Gastroesophageal sphincter (tissue), 4 donors: ENCODE results near the gene OTUB2. TPM values are rescaled to one million over a fixed set of nuclear protein-coding genes. Genes with fewer than 3 reads are reported as not detected.

Source experiments
- ATAC-seq: fragments of 150-250 bp; one replicate; pipeline ENCODE4 v1.9.1; 2016; ENCODE audit warnings: mild to moderate bottlenecking, moderate library complexity
- H3K27ac ChIP-seq, 4 donors: fragments of 200-600 bp; sonication (generic) in 3 of 4; 1 replicate in 3 of 4; 2 replicates in 1 of 4; pipeline ENCODE4 v1.5.1; 2016 to 2019
- H3K27me3 ChIP-seq: fragments of 200-600 bp; sonication (generic); one replicate; pipeline ENCODE4 v1.5.1; 2019
- H3K36me3 ChIP-seq, 2 donors: fragments of 200-600 bp; sonication (generic); one replicate each; pipeline ENCODE4 v1.5.1; 2019; ENCODE audit warnings: control low read depth in 1 of 2
- H3K4me1 ChIP-seq, 3 donors: fragments of 200-600 bp; sonication (generic); 1 replicate in 2 of 3; 2 replicates in 1 of 3; pipeline ENCODE4 v1.5.1; 2016 to 2019; ENCODE audit warnings: control low read depth in 2 of 3
- H3K4me3 ChIP-seq, 2 donors: fragments of 200-600 bp; sonication (generic); one replicate each; pipeline ENCODE4 v1.5.1; 2019; ENCODE audit warnings: mild to moderate bottlenecking in 1 of 2, moderate library complexity in 1 of 2
- H3K9me3 ChIP-seq, 3 donors: fragments of 200-600 bp; sonication (generic); one replicate each; pipeline ENCODE4 v1.5.1; 2017 to 2019; ENCODE audit warnings: control low read depth in 2 of 3
- CTCF ChIP-seq, 4 experiments: fragments of 200-600 bp in 2 of 4; fragments of 450-650 bp in 2 of 4; sonication (generic) in 1 of 4; IDR thresholded peaks; one replicate each; pipeline ENCODE4 v1.5.1; 2017 to 2019; ENCODE audit warnings: antibody characterized with exemption in 4 of 4, mild to moderate bottlenecking in 2 of 4, moderate library complexity in 2 of 4
- EP300 ChIP-seq: sonication (generic); formaldehyde crosslinking; IDR thresholded peaks from one replicate; pipeline ENCODE4 v1.6.1; 2017; ENCODE audit warnings: antibody characterized with exemption, mild to moderate bottlenecking
- POLR2A ChIP-seq, 2 donors: fragments of 450-650 bp; IDR thresholded peaks; one replicate each; pipeline ENCODE4 v1.6.1; 2017; ENCODE audit warnings: antibody characterized with exemption in 2 of 2, mild to moderate bottlenecking in 2 of 2, moderate library complexity in 1 of 2
- POLR2AphosphoS5 ChIP-seq: sonication (generic); formaldehyde crosslinking; IDR thresholded peaks from one replicate; pipeline ENCODE4 v1.6.1; 2017; ENCODE audit warnings: antibody characterized with exemption
- WGBS, 2 donors: methylation state at CpG; one replicate each; pipeline ENCODE4 v1.1.5; 2018; ENCODE audit warnings: low coverage in 1 of 2; 5-methylcytosine and 5-hydroxymethylcytosine counted together
- total RNA-seq, 4 donors: library from RNA; depleted of rRNA; stranded (reverse); fragments of >200 nt; gene quantifications; one replicate each; pipeline ENCODE4 v1.1.0, GENCODE V29; 2016

The OTUB2 gene
- total RNA-seq, 4 donors from 2014 or later: 0.16 to 0.84 (median 0.65) TPM

DNA sequence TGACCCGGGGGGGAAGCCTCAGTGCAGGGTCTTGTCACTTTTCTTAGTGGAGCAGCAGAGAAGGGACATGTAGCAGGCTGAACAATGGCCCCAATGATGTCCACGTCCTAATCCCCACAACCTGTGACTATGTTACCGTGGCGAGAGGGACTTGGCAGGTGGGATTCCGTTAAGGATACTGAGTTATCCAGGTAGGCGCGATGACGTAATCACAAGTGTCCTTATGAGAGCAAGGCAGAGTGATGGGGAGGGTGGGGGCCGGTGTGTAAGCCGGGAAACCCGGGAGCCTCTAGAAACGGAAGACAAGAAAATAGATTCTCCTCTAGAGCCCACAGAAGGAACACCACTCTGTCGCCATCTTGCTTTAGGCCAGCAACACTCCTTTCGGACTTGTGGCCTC, 4.4 kb downstream of the OTUB2 start:
- Histone ChIP-seq H3K9me3 (no peaks in the 10 kb centered on the region), H3K27me3 (no peaks in the 10 kb centered on the region), H3K27ac (no peak overlapping the region), H3K4me3 (no peak overlapping the region), H3K36me3 (no peaks in the 10 kb centered on the region), H3K4me1 (peaks cover 0 to 20% (median 8%) of the 10 kb centered on the region in 3 donors)
- TF ChIP-seq CTCF (IDR thresholded peaks at IDR 0.05) (no peak), EP300 (no peak), POLR2AphosphoS5 (no peak), POLR2A (IDR thresholded peaks at IDR 0.05) (no peak)
- no peak for ATAC-seq
- 84 to 86% methylated on average over 6 to 8 of the region's 14 CpGs for WGBS, 2 donors

- ATAC-seq: no peak
- H3K4me1 ChIP-seq: peaks cover 0 to 16% (median 8%) of the 10 kb centered on the region in 3 donors
- H3K9me3 ChIP-seq: no peaks in the 10 kb centered on the region
- TF ChIP-seq POLR2A (IDR thresholded peaks at IDR 0.05) (no peak), CTCF (IDR thresholded peaks at IDR 0.05) (no peak), POLR2AphosphoS5 (no peak), EP300 (no peak)
- no peaks in the 10 kb centered on the region for H3K27me3 ChIP-seq
- 86 to 88% methylated on average over 6 to 8 of the region's 8 CpGs for WGBS, 2 donors
- no peak overlapping the region for H3K4me3 ChIP-seq
- no peak overlapping the region for H3K27ac ChIP-seq
- no peaks in the 10 kb centered on the region for H3K36me3 ChIP-seq
These were observed 5.2 kb downstream of the OTUB2 start for GRCh38 chr14:94031161-94031882.

- no peak for TF ChIP-seq POLR2AphosphoS5
- TF ChIP-seq POLR2A (IDR thresholded peaks at IDR 0.05): no peak
- TF ChIP-seq CTCF (IDR thresholded peaks at IDR 0.05): no peak
- no peak for TF ChIP-seq EP300
- no peak for ATAC-seq
- H3K9me3 ChIP-seq: no peaks in the 10 kb centered on the region
- no peak overlapping the region for H3K4me3 ChIP-seq
- H3K36me3 ChIP-seq: no peaks in the 10 kb centered on the region
- no peaks in the 10 kb centered on the region for H3K27me3 ChIP-seq
- 83 to 94% methylated on average over 2 to 4 of the region's 7 CpGs for WGBS, 2 donors
- H3K4me1 ChIP-seq: peaks cover 0 to 10% (median 4%) of the 10 kb centered on the region in 3 donors
- H3K27ac ChIP-seq: no peak overlapping the region
These were observed 5.7 kb downstream of the OTUB2 start for GRCh38 chr14:94031883-94032279.

DNA sequence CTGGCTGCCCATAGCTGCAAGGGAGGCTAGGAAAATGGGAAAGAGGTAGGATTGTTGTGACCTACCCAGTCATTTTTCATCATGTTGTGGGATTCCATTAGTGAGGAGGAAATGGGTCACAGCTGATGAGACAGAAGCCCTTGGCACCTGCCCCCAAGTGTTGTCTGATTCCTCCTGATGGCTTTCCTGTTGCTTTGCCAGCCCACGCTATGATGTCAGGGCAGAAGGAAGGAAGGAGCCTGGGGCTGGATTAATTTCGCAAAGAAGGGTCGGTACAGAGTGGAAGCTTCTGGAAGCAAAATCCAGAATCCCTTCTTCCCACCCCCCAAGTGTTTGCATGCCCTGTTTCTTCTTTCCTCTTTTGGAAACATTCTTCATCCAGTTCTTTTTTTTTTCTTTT, 8.7 kb downstream of the OTUB2 start:
- H3K9me3 ChIP-seq: no peaks in the 10 kb centered on the region
- H3K36me3 ChIP-seq: no peaks in the 10 kb centered on the region
- no peak overlapping the region for H3K4me3 ChIP-seq
- no peak for TF ChIP-seq CTCF (IDR thresholded peaks at IDR 0.05)
- TF ChIP-seq POLR2AphosphoS5: no peak
- no peak for TF ChIP-seq POLR2A (IDR thresholded peaks at IDR 0.05)
- no peak for TF ChIP-seq EP300
- ATAC-seq: no peak
- no peaks in the 10 kb centered on the region for H3K4me1 ChIP-seq
- no peak overlapping the region for H3K27ac ChIP-seq
- WGBS, 2 donors: 72 to 93% methylated on average over 2 to 3 of the region's 3 CpGs
- H3K27me3 ChIP-seq: no peaks in the 10 kb centered on the region
